ENCODE measurements around the gene CSF2.

Gene CSF2

GRCh38 chr5:132083071-132083678 is 9.6 kb downstream of the CSF2 start:
- no peak for TF ChIP-seq CTCF (IDR thresholded peaks at IDR 0.05; ENCODE audit: control insufficient read depth, insufficient read depth, low read depth, low read length, missing control alignments)
- no peak overlapping the region for H3K4me3 ChIP-seq (ENCODE audit: control insufficient read depth, low read depth, low read length)
- DNase-seq (ENCODE audit: low read depth) = no peak

GRCh38 chr5:132085686-132086085 is 12.1 kb downstream of the CSF2 start:
- no peak for TF ChIP-seq CTCF (IDR thresholded peaks at IDR 0.05; ENCODE audit: control insufficient read depth, insufficient read depth, low read depth, low read length, missing control alignments)
- H3K4me3 ChIP-seq (ENCODE audit: control insufficient read depth, low read depth, low read length) = no peak overlapping the region
- DNase-seq (ENCODE audit: low read depth) = no peak

GRCh38 chr5:132086277-132086794 is 12.7 kb downstream of the CSF2 start:
- no peak for TF ChIP-seq CTCF (IDR thresholded peaks at IDR 0.05; ENCODE audit: control insufficient read depth, insufficient read depth, low read depth, low read length, missing control alignments)
- no peak overlapping the region for H3K4me3 ChIP-seq (ENCODE audit: control insufficient read depth, low read depth, low read length)
- peak; percentile 65 for DNase-seq (ENCODE audit: low read depth)

GRCh38 chr5:132087176-132087575 is 13.6 kb downstream of the CSF2 start:
- DNase-seq (ENCODE audit: low read depth) = no peak
- no peak overlapping the region for H3K4me3 ChIP-seq (ENCODE audit: control insufficient read depth, low read depth, low read length)
- no peak for TF ChIP-seq CTCF (IDR thresholded peaks at IDR 0.05; ENCODE audit: control insufficient read depth, insufficient read depth, low read depth, low read length, missing control alignments)

- no peak for TF ChIP-seq CTCF (IDR thresholded peaks at IDR 0.05; ENCODE audit: control insufficient read depth, insufficient read depth, low read depth, low read length, missing control alignments)
- no peak overlapping the region for H3K4me3 ChIP-seq (ENCODE audit: control insufficient read depth, low read depth, low read length)
- DNase-seq (ENCODE audit: low read depth) = no peak
Observed at GRCh38 chr5:132087661-132088060, 14.1 kb downstream of the CSF2 start.

- no peak for DNase-seq (ENCODE audit: low read depth)
- no peak for TF ChIP-seq CTCF (IDR thresholded peaks at IDR 0.05; ENCODE audit: control insufficient read depth, insufficient read depth, low read depth, low read length, missing control alignments)
- H3K4me3 ChIP-seq (ENCODE audit: control insufficient read depth, low read depth, low read length) = no peak overlapping the region
Observed at GRCh38 chr5:132089363-132089762, 15.8 kb downstream of the CSF2 start.
